Parietal lobe (tissue), 1 donor: ENCODE measurements around the gene EPO. TPM values are rescaled to one million over a fixed set of nuclear protein-coding genes. Genes with fewer than 3 reads are reported as not detected.

Experiments used
- total RNA-seq: library from RNA; depleted of rRNA; stranded (reverse); fragments of >200 nt; gene quantifications from one replicate; pipeline ENCODE4 v1.2.3, GENCODE V29; 2014

EPO gene
- total RNA-seq = not detected

GRCh38 chr7:100720279-100720670, at the start of gene EPO:
Gene EPO, plus strand, starts transcription at chr7:100720468. Its CDS starts 513 bp downstream, at chr7:100720981.

GRCh38 chr7:100673302-100673941, 46.8 kb upstream of the EPO start, which contains the start of gene GNB2:
Gene GNB2, plus strand, starts transcription at chr7:100673740. Its CDS starts 2,526 bp downstream, at chr7:100676266.

GRCh38 chr7:100694098-100694745, 26.0 kb upstream of the EPO start, which contains the start of gene GIGYF1:
Gene GIGYF1, minus strand, starts transcription at chr7:100694250. Its CDS starts 6,012 bp downstream, at chr7:100688238.

GRCh38 chr7:100705753-100706671, 14.3 kb upstream of the EPO start, which contains the start of gene POP7:
Gene POP7, plus strand, starts transcription at chr7:100706121. Its CDS starts 710 bp downstream, at chr7:100706831.

Other genes starting within 250 kb of the EPO start
- 6.6 TPM for gene TSC22D4, start 241.3 kb upstream of the EPO start, total RNA-seq
- gene NYAP1, start 236.5 kb upstream of the EPO start, total RNA-seq = 38.5 TPM
- gene AGFG2, start 181.3 kb upstream of the EPO start, total RNA-seq = 4.7 TPM
- not detected for gene SAP25, start 146.6 kb upstream of the EPO start, total RNA-seq
- 17.5 TPM for gene LRCH4, start 134.3 kb upstream of the EPO start, total RNA-seq
- not detected for gene FBXO24, start 134.1 kb upstream of the EPO start, total RNA-seq
- gene PCOLCE, start 118.1 kb upstream of the EPO start, total RNA-seq = 4.1 TPM
- 23.5 TPM for gene MOSPD3, start 107.9 kb upstream of the EPO start, total RNA-seq
- 6.6 TPM for gene TFR2, start 78.9 kb upstream of the EPO start, total RNA-seq
- 107 TPM for gene ACTL6B, start 64.0 kb upstream of the EPO start, total RNA-seq
- gene GNB2, start 46.7 kb upstream of the EPO start, total RNA-seq = 74.5 TPM
- gene GIGYF1, start 26.2 kb upstream of the EPO start, total RNA-seq = 35.4 TPM
- gene POP7, start 14.3 kb upstream of the EPO start, total RNA-seq = 28.8 TPM
- gene ZAN, start 13.1 kb downstream of the EPO start, total RNA-seq = not detected
- 11.0 TPM for gene EPHB4, start 107.1 kb downstream of the EPO start, total RNA-seq
- gene SLC12A9, start 132.2 kb downstream of the EPO start, total RNA-seq = 30.4 TPM
- gene TRIP6, start 146.9 kb downstream of the EPO start, total RNA-seq = 3.8 TPM
- 64.5 TPM for gene SRRT, start 154.6 kb downstream of the EPO start, total RNA-seq
- 2.5 TPM for gene UFSP1, start 169.2 kb downstream of the EPO start, total RNA-seq
- gene ACHE, start 175.4 kb downstream of the EPO start, total RNA-seq = 13.1 TPM
- 0.63 TPM for gene MUC3A, start 229.1 kb downstream of the EPO start, total RNA-seq
- gene MUC12, start 249.1 kb downstream of the EPO start, total RNA-seq = not detected